NCI-H2227 (cell line): ENCODE results near the gene ANXA3.

Experiments used
- DNase-seq: peaks from one replicate; lab custom pipeline; 2025; ENCODE audit not compliant: unreplicated experiment; lab: John Stamatoyannopoulos, UW

ANXA3 gene

GRCh38 chr4:78644063-78644691, 92.6 kb downstream of the ANXA3 start:
- DNase-seq, result no peak

- DNase-seq, result peak; percentile 24
Observed at GRCh38 chr4:78644744-78645330, 93.3 kb downstream of the ANXA3 start.

DNA sequence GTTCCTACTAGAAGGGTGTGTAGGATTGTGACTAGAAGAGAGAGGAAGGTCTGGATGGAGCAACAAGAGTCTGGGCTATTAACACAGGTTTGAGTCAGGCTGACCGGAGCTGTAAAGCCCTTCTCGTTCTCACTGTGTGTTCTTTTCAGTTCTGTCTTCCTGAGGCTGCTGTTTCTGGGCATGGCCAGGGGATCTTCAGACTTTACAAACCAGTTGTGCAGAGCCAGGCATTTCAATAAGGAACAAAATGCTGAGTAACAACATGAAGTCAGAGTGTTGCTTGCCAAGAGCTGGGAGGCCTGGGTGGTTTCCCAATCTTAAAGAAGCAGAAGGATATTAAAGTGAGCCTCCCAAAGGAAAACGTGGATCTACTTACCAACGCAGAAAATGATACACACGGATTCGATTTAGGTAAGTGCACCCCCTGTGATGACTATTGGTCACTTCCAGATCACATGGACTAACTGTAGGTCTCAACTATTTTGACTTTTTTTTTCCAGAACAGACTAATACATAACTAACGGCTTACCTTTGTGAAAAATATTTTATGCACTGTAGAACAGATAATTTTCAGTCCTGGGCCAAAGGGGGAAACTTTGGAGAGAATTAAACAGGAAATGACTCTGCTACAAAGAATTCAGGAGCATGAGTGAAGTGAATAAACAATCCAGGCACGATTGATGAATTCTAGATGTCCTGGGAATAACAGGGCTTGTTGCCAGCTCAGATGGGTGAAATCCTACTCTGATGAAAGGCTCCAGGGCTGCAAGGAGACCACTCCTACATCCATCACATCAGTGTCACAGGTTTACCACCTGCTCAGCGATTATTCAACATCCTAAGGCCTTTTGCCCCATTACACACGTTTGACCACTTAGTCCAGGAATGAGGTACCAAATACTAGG, 94.5 kb downstream of the ANXA3 start:
- no peak for DNase-seq

DNA sequence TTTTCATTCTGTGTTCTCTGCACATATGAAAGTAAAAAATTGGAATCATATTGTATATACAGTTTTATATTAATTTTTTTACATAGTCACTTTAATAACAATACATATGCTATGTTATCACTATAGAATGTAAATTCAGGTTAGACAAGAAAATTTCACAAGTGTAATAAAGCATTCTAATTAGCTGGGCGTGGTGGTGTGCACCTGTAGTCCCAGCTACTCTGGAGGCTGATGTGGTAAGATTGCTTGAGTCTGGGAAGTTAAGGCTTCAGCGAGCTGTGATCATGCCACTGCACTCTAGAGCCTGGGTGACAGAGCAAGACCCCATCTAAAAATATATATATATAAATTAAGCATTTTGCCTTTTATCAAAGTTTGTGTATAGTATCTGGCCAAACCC, 95.7 kb downstream of the ANXA3 start:
- DNase-seq, result no peak

DNA sequence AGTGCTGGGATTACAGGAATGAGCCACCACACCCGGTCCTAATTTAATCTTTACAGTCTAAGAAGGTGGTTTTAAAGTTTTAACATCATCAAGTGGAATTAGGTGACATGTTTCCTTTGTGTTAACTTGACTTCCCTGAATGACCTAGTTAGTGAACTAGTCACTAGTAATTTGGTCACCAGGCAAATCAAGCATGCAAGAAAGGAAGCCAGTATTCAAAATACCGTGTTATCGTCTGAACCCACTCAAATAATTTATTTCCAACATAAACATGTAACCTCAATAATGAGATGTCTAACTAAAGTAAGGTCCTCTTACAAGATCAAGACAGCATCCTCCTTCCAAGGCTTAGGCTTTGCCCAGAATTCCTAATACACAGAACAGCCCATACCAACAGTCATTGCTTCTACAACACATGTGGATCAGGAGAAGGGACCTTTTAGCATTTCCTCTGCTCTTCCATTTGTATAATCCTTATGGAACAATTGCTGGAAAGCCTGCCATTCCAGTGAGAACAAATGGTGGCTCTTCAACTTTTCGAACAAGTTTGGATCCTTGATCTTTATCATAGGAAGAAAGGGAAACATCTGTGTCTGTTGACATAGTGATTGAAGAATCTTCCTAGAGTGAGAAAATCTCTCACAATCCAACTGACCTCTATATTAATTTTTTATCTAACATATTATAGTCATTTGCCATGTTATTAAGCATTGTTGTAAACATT, 97.2 kb downstream of the ANXA3 start:
- no peak for DNase-seq

DNA sequence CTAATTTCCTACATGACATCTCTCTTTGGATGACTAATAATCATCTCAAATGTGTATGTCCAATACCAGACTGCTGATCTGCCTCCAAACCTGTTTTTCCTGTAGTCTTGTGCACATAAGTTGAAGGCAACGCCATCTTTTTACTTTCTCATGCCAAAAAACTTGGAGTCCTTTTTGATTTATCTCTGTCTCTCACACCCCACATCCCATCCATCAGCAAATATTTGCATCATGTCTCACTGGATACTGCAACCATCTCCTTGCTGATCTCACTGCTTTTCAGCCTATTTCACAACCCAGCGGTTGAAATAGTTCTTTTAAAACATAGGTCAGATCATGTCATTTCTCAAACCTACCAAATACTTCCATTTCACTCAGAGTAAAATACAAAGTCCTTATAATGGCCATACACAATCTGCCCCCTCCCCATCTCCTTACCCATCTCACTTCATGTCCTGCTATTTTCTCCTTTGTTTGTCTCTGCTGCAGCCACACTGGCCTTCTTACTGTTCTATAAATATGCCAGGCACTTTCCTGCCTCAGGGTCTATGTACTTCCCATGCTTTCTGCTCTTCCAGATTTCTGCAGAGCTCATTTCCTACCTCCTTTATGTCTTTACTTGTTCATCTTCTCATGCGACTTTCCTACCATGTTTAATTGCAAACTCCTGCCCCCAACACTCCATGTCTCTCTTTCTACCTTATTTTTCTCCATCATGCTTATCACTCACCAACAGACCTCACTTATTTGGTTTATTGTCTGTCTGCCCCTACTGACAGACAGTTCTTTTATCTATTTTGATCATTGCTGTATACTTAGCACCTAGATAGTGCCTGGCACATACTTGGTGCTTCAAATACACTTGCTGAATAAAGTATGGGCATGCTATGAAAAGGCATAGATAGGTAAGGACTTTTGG, 98.8 kb downstream of the ANXA3 start:
- DNase-seq, result no peak

- DNase-seq, result no peak
Observed at GRCh38 chr4:78651250-78651860, 99.8 kb downstream of the ANXA3 start.

- no peak for DNase-seq
Observed at GRCh38 chr4:78652282-78652876, 100.8 kb downstream of the ANXA3 start.

- DNase-seq, result no peak
Observed at GRCh38 chr4:78653655-78654054, 102.1 kb downstream of the ANXA3 start.

DNA sequence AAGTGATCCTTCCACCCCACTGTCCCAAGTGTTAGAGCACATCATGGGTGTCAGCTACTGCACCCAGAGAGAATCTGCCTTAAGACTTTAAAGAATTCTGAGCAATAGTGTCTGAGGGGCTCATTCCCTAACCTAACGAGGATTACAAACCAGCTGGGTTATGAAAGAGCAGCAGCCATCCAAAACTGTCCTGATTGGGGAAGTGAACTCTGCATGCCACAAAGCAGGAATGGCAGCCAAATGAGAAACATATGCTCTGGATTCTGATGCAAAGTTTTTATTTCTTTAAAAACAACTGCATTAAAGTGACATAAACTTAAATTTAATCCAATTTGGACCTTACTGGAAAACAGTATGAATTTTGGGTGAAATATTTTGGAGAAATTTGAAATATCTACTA, 103.2 kb downstream of the ANXA3 start:
- DNase-seq, result no peak

DNA sequence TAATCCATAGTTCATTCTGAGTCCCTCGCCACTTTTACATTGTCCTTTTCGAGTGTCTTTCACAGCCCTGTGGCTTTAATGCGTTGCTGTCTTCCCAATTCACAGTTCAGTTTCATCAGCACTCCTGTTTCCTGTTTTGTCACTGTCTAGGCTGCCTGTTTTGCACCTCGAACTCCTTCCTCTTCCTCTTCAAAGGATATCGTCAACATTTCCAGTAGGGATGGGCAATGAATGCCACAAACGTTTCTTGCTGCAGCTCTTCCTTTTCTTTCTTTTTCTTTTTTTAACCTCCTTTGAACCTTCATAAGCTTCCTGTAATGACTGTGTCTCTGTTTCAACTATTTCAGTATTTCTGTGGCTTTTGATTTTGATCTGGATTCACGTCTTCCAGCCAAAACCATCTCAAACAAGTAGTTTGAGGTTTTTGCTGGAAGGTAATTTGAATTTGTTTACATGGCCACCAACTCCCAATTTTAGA, 105.4 kb downstream of the ANXA3 start:
- DNase-seq, result no peak

- no peak for DNase-seq
Observed at GRCh38 chr4:78659264-78659663, 107.7 kb downstream of the ANXA3 start.

DNA sequence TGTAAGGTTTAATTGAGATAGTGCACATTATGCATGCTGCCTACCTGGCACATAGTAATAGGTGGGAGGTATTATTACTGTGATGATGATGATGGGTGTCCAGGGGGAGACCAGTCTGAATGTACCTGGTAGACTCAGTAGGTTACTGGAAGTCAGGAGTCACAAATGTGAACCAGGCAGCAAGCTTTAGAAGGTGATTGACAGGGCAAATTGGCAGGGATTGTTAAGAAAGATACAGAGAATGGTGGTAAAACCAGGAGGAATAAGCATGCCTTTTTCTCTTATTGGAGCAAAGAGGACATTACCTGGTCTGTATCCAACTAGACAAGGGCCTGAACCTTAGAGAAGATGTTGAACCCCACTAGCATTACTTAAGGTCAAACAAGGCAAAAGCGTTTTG, 108.1 kb downstream of the ANXA3 start:
- no peak for DNase-seq
